ENCODE results near the gene FFAR3. TPM values are rescaled to one million over a fixed set of nuclear protein-coding genes. Genes with fewer than 3 reads are reported as not detected.

FFAR3 gene
- total RNA-seq, 1 donor from 2014 or later: 0.16 TPM

DNA sequence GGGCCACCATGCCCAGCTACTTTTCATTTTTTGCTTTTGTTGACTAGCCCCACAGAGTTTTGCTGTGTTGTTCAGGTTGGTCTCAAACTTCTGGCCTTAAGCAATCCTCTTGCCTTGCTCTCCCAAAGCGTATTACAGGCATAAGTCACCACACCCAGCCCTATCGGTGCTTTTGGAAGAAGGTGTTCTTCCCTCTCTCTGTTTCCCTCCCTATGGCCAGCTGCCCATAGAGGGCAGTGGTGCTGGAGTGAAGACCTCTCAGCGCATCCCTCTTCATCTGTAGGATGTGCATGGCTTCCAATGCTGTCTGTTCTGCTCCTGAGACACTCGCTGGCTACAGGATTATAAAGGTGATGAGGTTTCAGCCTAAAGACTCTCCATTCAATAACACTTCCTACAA is 30.6 kb upstream of the FFAR3 start:
- Mint-ChIP-seq H3K9me3 (no peaks in the 10 kb centered on the region), H3K4me3 (no peak overlapping the region), H3K4me1 (peaks cover 80% of the 10 kb centered on the region), H3K27me3 (no peaks in the 10 kb centered on the region), H3K27ac (peak overlapping the region; percentile 94), H3K36me3 (ENCODE audit: low read depth) (peaks cover 32% of the 10 kb centered on the region)
- no peak for TF ChIP-seq CTCF (IDR thresholded peaks at IDR 0.05)
- no peak for DNase-seq
- no peak for ATAC-seq (ENCODE audit: low read depth)
- ChIA-PET POLR2A (interaction anchor here (0.6 to 17.7 kb wide), 9 partner anchors 8 to 135 kb away, joined by 3 to 645 read pairs (median 5); partner anchors contain the start of genes FFAR1, HAMP and USF2), CTCF (interaction anchor here (2.3 kb wide), 1 partner anchor 20 kb away, joined by 6 read pairs; the partner anchor contains the start of gene FFAR1)
- intact Hi-C loops (cut with micrococcal nuclease): loop anchor here (2.0 to 10.0 kb wide), 3 partner anchors 47 to 387 kb away; partner anchors contain the start of genes FXYD7 and KMT2B

DNA sequence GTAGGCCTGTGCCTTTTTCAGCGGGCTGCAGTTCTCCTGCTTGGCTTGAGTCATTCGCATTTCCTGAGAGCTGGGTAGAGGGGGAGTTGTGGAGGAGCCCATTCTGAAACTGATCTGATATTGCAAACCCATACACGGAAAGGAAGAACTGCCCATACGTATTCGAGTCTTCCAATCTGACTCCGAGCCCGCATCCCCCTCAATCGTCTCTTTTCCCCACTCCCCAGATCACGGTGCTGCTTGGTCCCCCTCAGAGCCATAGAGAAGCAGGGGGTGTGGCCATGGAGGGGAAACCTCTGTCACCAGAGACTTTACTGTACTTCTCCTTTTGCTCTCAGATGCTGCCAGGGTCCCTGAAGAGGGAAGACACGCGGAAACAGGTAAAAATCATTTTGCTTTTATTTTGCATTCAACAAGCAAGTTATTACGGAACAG is 29.4 kb upstream of the FFAR3 start, which contains the start of gene CD22:
Gene CD22 (plus strand): TSS at position 337 of the 435 bp plus-strand sequence. CDS start 2,854 bp downstream, outside the sequence.
- DNase-seq (peak; percentile 68), ATAC-seq (ENCODE audit: low read depth) (peak; percentile 65)
- Mint-ChIP-seq H3K27ac (peak within 1 kb of the TSS; percentile 94), H3K27me3 (no peaks in the 10 kb centered on the region), H3K4me1 (peaks cover 84% of the 10 kb centered on the region), H3K36me3 (ENCODE audit: low read depth) (peaks cover 45% of the 10 kb centered on the region), H3K9me3 (no peaks in the 10 kb centered on the region), H3K4me3 (peak within 1 kb of the TSS; percentile 90)
- TF ChIP-seq CTCF (IDR thresholded peaks at IDR 0.05): no peak
- ChIA-PET CTCF (interaction anchor here (1.4 to 2.3 kb wide), 2 partner anchors 19 to 139 kb away, joined by 3 to 6 read pairs; partner anchors contain the start of gene FFAR1), POLR2A (interaction anchor here (1.1 to 17.7 kb wide), 11 partner anchors 9 to 133 kb away, joined by 4 to 645 read pairs (median 7); partner anchors contain the start of genes FFAR1 and USF2)
- intact Hi-C loops (cut with micrococcal nuclease): loop anchor here (2.0 to 10.0 kb wide), 3 partner anchors 48 to 386 kb away; partner anchors contain the start of genes FXYD7 and KMT2B

DNA sequence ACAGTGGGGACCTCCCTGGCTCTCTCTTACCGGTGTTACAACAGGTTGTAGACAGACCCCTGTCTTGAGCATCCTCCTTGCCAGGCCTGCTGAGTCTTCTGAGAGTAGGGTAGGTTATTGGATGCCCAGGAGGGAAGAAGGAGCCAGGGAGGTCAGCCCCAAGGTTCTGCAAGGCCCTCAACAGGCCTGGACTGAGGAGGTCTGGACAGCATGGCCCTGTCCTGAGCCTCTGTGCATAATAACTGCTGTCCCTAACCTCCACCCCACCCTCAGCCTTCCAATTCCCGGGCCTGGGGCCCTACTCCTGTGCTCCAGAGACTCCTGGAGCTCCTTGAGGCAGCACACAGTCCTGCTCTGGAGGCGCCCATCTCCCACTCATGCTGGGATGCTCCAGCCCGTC is 28.9 kb upstream of the FFAR3 start:
- peaks cover 85% of the 10 kb centered on the region for H3K4me1 Mint-ChIP-seq
- peak overlapping the region; percentile 94 for H3K27ac Mint-ChIP-seq
- DNase-seq (no peak), ATAC-seq (ENCODE audit: low read depth) (peak; percentile 9)
- peak overlapping the region; percentile 90 for H3K4me3 Mint-ChIP-seq
- no peaks in the 10 kb centered on the region for H3K27me3 Mint-ChIP-seq
- CTCF ChIA-PET: interaction anchor here (1.4 to 2.3 kb wide), 2 partner anchors 18 to 139 kb away, joined by 3 to 6 read pairs; partner anchors contain the start of gene FFAR1
- no peaks in the 10 kb centered on the region for H3K9me3 Mint-ChIP-seq
- no peak for TF ChIP-seq CTCF (IDR thresholded peaks at IDR 0.05)
- intact Hi-C loops (cut with micrococcal nuclease): loop anchor here (2.0 to 10.0 kb wide), 3 partner anchors 49 to 385 kb away; partner anchors contain the start of genes FXYD7 and KMT2B
- POLR2A ChIA-PET: interaction anchor here (1.1 to 17.7 kb wide), 11 partner anchors 8 to 133 kb away, joined by 4 to 645 read pairs (median 7); partner anchors contain the start of genes FFAR1 and USF2
- peaks cover 49% of the 10 kb centered on the region for H3K36me3 Mint-ChIP-seq (ENCODE audit: low read depth)

GRCh38 chr19:35330475-35330874 is 27.8 kb upstream of the FFAR3 start:
- H3K27ac Mint-ChIP-seq: peak overlapping the region; percentile 94
- POLR2A ChIA-PET: interaction anchor here (0.5 to 17.7 kb wide), 21 partner anchors 9 to 318 kb away, joined by 3 to 645 read pairs (median 5); partner anchors contain the start of genes COX6B1, FFAR1, HAMP and USF2
- ATAC-seq (ENCODE audit: low read depth) (peak; percentile 81), DNase-seq (peak; percentile 76)
- CTCF ChIA-PET: interaction anchor here (0.9 to 4.5 kb wide), 6 partner anchors 11 to 132 kb away, joined by 3 to 37 read pairs (median 5); partner anchors contain the start of gene FFAR1
- TF ChIP-seq CTCF (IDR thresholded peaks at IDR 0.05): no peak
- H3K4me3 Mint-ChIP-seq: peak overlapping the region; percentile 90
- peaks cover 85% of the 10 kb centered on the region for H3K4me1 Mint-ChIP-seq
- H3K36me3 Mint-ChIP-seq (ENCODE audit: low read depth): peaks cover 61% of the 10 kb centered on the region
- H3K9me3 Mint-ChIP-seq: no peaks in the 10 kb centered on the region
- no peaks in the 10 kb centered on the region for H3K27me3 Mint-ChIP-seq
- intact Hi-C loops (cut with micrococcal nuclease): loop anchor here (1.0 to 10.0 kb wide), 5 partner anchors 10 to 574 kb away; partner anchors contain the start of genes FFAR1, HCST, NFKBID and TYROBP
